Measurements from ENCODE around the gene CLIP2. TPM values are rescaled to one million over a fixed set of nuclear protein-coding genes. Genes with fewer than 3 reads are reported as not detected.

The CLIP2 gene
- polyA plus RNA-seq, 3 donors from 2014 or later: 0.51 to 1.6 TPM; not detected in 1

- H3K36me3 Mint-ChIP-seq: no peaks in the 10 kb centered on the region
- H3K9me3 Mint-ChIP-seq: no peaks in the 10 kb centered on the region
- H3K4me3 Mint-ChIP-seq: peak overlapping the region in 1 of 5 donors; percentile 24
- no peak overlapping the region for H3K27ac Mint-ChIP-seq
- H3K27me3 Mint-ChIP-seq (ENCODE audit: low read depth in 3 of 3): peaks cover 0 to 2% (median 2%) of the 10 kb centered on the region in 3 donors
- no peak for DNase-seq
- H3K4me1 Mint-ChIP-seq: peaks cover 26 to 30% of the 10 kb centered on the region in 2 donors
Measured at GRCh38 chr7:74294191-74294998, 5.2 kb downstream of the CLIP2 start.

- no peaks in the 10 kb centered on the region for H3K9me3 Mint-ChIP-seq
- H3K4me1 Mint-ChIP-seq: peaks cover 13 to 19% of the 10 kb centered on the region in 2 donors
- peaks cover 0 to 2% (median 2%) of the 10 kb centered on the region in 3 donors for H3K27me3 Mint-ChIP-seq (ENCODE audit: low read depth in 3 of 3)
Measured at GRCh38 chr7:74297516-74298233, 8.5 kb downstream of the CLIP2 start.

GRCh38 chr7:74299401-74299800 lies 10.2 kb downstream of the CLIP2 start:
- Mint-ChIP-seq H3K4me1 (peaks cover 3 to 8% of the 10 kb centered on the region in 2 donors), H3K9me3 (no peaks in the 10 kb centered on the region), H3K36me3 (peaks cover 0 to 5% (median 0%) of the 10 kb centered on the region in 3 donors), H3K4me3 (no peak overlapping the region), H3K27me3 (ENCODE audit: low read depth in 3 of 3) (peaks cover 0 to 2% (median 0%) of the 10 kb centered on the region in 3 donors), H3K27ac (no peak overlapping the region)
- no peak for DNase-seq

More at GRCh38 chr7:74297516-74298233, 8.5 kb downstream of the CLIP2 start:
- DNase-seq: no peak
- peak overlapping the region in 1 of 6 donors; percentile 40 for H3K27ac Mint-ChIP-seq
- H3K4me3 Mint-ChIP-seq: no peak overlapping the region
- H3K36me3 Mint-ChIP-seq: peaks cover 0 to 5% (median 0%) of the 10 kb centered on the region in 3 donors

- H3K27me3 Mint-ChIP-seq (ENCODE audit: low read depth in 3 of 3): no peaks in the 10 kb centered on the region
- peaks cover 0 to 5% (median 0%) of the 10 kb centered on the region in 3 donors for H3K36me3 Mint-ChIP-seq
- H3K4me1 Mint-ChIP-seq: peaks cover 2% of the 10 kb centered on the region in 2 donors
- H3K4me3 Mint-ChIP-seq: no peak overlapping the region
- no peak overlapping the region for H3K27ac Mint-ChIP-seq
- no peak for DNase-seq
- no peaks in the 10 kb centered on the region for H3K9me3 Mint-ChIP-seq
Measured at GRCh38 chr7:74300926-74301325, 11.7 kb downstream of the CLIP2 start.

- H3K4me1 Mint-ChIP-seq: peaks cover 19 to 20% of the 10 kb centered on the region in 2 donors
- H3K4me3 Mint-ChIP-seq: no peak overlapping the region
- no peaks in the 10 kb centered on the region for H3K9me3 Mint-ChIP-seq
- H3K27me3 Mint-ChIP-seq (ENCODE audit: low read depth in 3 of 3): peaks cover 1 to 3% (median 2%) of the 10 kb centered on the region in 3 donors
- peaks cover 0 to 5% (median 0%) of the 10 kb centered on the region in 3 donors for H3K36me3 Mint-ChIP-seq
- no peak overlapping the region for H3K27ac Mint-ChIP-seq
- DNase-seq: no peak
Measured at GRCh38 chr7:74302745-74303221, 13.6 kb downstream of the CLIP2 start.

GRCh38 chr7:74304550-74304949 lies 15.3 kb downstream of the CLIP2 start:
- no peak overlapping the region for H3K4me3 Mint-ChIP-seq
- peaks cover 22 to 24% of the 10 kb centered on the region in 2 donors for H3K4me1 Mint-ChIP-seq
- H3K36me3 Mint-ChIP-seq: peaks cover 0 to 5% (median 0%) of the 10 kb centered on the region in 3 donors
- no peaks in the 10 kb centered on the region for H3K9me3 Mint-ChIP-seq
- DNase-seq: no peak
- no peak overlapping the region for H3K27ac Mint-ChIP-seq
- peaks cover 1 to 3% (median 2%) of the 10 kb centered on the region in 3 donors for H3K27me3 Mint-ChIP-seq (ENCODE audit: low read depth in 3 of 3)

- Mint-ChIP-seq H3K4me3 (peak overlapping the region; percentile 71 to 86 (median 79)), H3K27me3 (ENCODE audit: low read depth in 3 of 3) (peaks cover 1 to 3% (median 2%) of the 10 kb centered on the region in 3 donors), H3K9me3 (no peaks in the 10 kb centered on the region), H3K27ac (peak overlapping the region in 2 of 6 donors; percentile 30 to 51), H3K36me3 (peaks cover 0 to under 1% (median 0%) of the 10 kb centered on the region in 3 donors), H3K4me1 (peaks cover 22 to 24% of the 10 kb centered on the region in 2 donors)
- peak in 2 of 3 donors; percentile 28 to 32 for DNase-seq
Measured at GRCh38 chr7:74306004-74306729, 17.0 kb downstream of the CLIP2 start.

- peak overlapping the region; percentile 71 to 86 (median 79) for H3K4me3 Mint-ChIP-seq
- H3K36me3 Mint-ChIP-seq: no peaks in the 10 kb centered on the region
- H3K4me1 Mint-ChIP-seq: peaks cover 24 to 26% of the 10 kb centered on the region in 2 donors
- H3K27me3 Mint-ChIP-seq (ENCODE audit: low read depth in 3 of 3): peaks cover 1 to 4% (median 3%) of the 10 kb centered on the region in 3 donors
- peak overlapping the region in 3 of 6 donors; percentile 30 to 69 (median 69) for H3K27ac Mint-ChIP-seq
- DNase-seq: no peak
- H3K9me3 Mint-ChIP-seq: no peaks in the 10 kb centered on the region
Measured at GRCh38 chr7:74306730-74307469, 17.7 kb downstream of the CLIP2 start.

- Mint-ChIP-seq H3K4me1 (peaks cover 24 to 26% of the 10 kb centered on the region in 2 donors), H3K4me3 (peak overlapping the region; percentile 23 to 86 (median 71)), H3K27me3 (ENCODE audit: low read depth in 3 of 3) (peaks cover 1 to 4% (median 3%) of the 10 kb centered on the region in 3 donors)
Measured at GRCh38 chr7:74307738-74308505, 18.7 kb downstream of the CLIP2 start.

GRCh38 chr7:74309181-74309580 lies 20.0 kb downstream of the CLIP2 start:
- Mint-ChIP-seq H3K4me3 (no peak overlapping the region), H3K9me3 (no peaks in the 10 kb centered on the region), H3K27me3 (ENCODE audit: low read depth in 3 of 3) (peaks cover 1 to 4% (median 3%) of the 10 kb centered on the region in 3 donors), H3K4me1 (peaks cover 24 to 26% of the 10 kb centered on the region in 2 donors), H3K36me3 (no peaks in the 10 kb centered on the region), H3K27ac (no peak overlapping the region)
- DNase-seq: no peak

More at GRCh38 chr7:74307738-74308505, 18.7 kb downstream of the CLIP2 start:
- Mint-ChIP-seq H3K36me3 (no peaks in the 10 kb centered on the region), H3K27ac (no peak overlapping the region), H3K9me3 (no peaks in the 10 kb centered on the region)
- DNase-seq: no peak

- peaks cover 18 to 21% of the 10 kb centered on the region in 2 donors for H3K4me1 Mint-ChIP-seq
- H3K36me3 Mint-ChIP-seq: no peaks in the 10 kb centered on the region
- H3K9me3 Mint-ChIP-seq: no peaks in the 10 kb centered on the region
- H3K27ac Mint-ChIP-seq: no peak overlapping the region
- no peak overlapping the region for H3K4me3 Mint-ChIP-seq
- H3K27me3 Mint-ChIP-seq (ENCODE audit: low read depth in 3 of 3): peaks cover 1 to 4% (median 3%) of the 10 kb centered on the region in 3 donors
- DNase-seq: no peak
Measured at GRCh38 chr7:74311305-74311744, 22.1 kb downstream of the CLIP2 start.

GRCh38 chr7:74312418-74313028 lies 23.3 kb downstream of the CLIP2 start:
- no peak overlapping the region for H3K4me3 Mint-ChIP-seq
- DNase-seq: no peak
- H3K27ac Mint-ChIP-seq: no peak overlapping the region
- H3K27me3 Mint-ChIP-seq (ENCODE audit: low read depth in 3 of 3): peaks cover 0 to 2% (median 0%) of the 10 kb centered on the region in 3 donors
- peaks cover 7 to 9% of the 10 kb centered on the region in 2 donors for H3K4me1 Mint-ChIP-seq
- peaks cover 0 to 3% (median 0%) of the 10 kb centered on the region in 3 donors for H3K36me3 Mint-ChIP-seq
- no peaks in the 10 kb centered on the region for H3K9me3 Mint-ChIP-seq
